ENCODE results near the gene METTL22.

METTL22 gene

GRCh38 chr16:8669481-8669880, 48.0 kb downstream of the METTL22 start:
- DNase-seq, result no peak

GRCh38 chr16:8670014-8670560, 48.6 kb downstream of the METTL22 start:
- DNase-seq, result no peak

GRCh38 chr16:8673611-8674412, 52.3 kb downstream of the METTL22 start:
- no peak for DNase-seq

- DNase-seq, result peak; percentile 81
Observed at GRCh38 chr16:8674413-8675022, 53.0 kb downstream of the METTL22 start, which contains the start of gene ABAT. Gene ABAT (plus strand): TSS chr16:8674617. CDS start chr16:8735740, 61,123 bp downstream.

- peak; percentile 40 for DNase-seq
Observed at GRCh38 chr16:8675183-8676159, 54.0 kb downstream of the METTL22 start.

GRCh38 chr16:8676160-8676547, 54.7 kb downstream of the METTL22 start:
- DNase-seq, result no peak

- DNase-seq, result no peak
Observed at GRCh38 chr16:8676737-8677375, 55.4 kb downstream of the METTL22 start.

GRCh38 chr16:8677481-8677880, 56.0 kb downstream of the METTL22 start:
- DNase-seq, result no peak

GRCh38 chr16:8678068-8678927, 56.8 kb downstream of the METTL22 start:
- no peak for DNase-seq

- DNase-seq, result no peak
Observed at GRCh38 chr16:8679151-8679550, 57.7 kb downstream of the METTL22 start.

- no peak for DNase-seq
Observed at GRCh38 chr16:8682551-8683259, 61.2 kb downstream of the METTL22 start.

- no peak for DNase-seq
Observed at GRCh38 chr16:8683640-8684039, 62.1 kb downstream of the METTL22 start.

GRCh38 chr16:8685617-8686016, 64.1 kb downstream of the METTL22 start:
- no peak for DNase-seq

- DNase-seq, result no peak
Observed at GRCh38 chr16:8686031-8686621, 64.6 kb downstream of the METTL22 start.

- DNase-seq, result no peak
Observed at GRCh38 chr16:8686879-8687278, 65.4 kb downstream of the METTL22 start.

GRCh38 chr16:8689686-8690085, 68.2 kb downstream of the METTL22 start:
- DNase-seq, result no peak

- no peak for DNase-seq
Observed at GRCh38 chr16:8691728-8692127, 70.2 kb downstream of the METTL22 start.

- DNase-seq, result no peak
Observed at GRCh38 chr16:8694795-8695728, 73.6 kb downstream of the METTL22 start.

- DNase-seq, result no peak
Observed at GRCh38 chr16:8696880-8697279, 75.4 kb downstream of the METTL22 start.

Data from activated CD4-positive, alpha-beta T cell treated with anti-CD3 and anti-CD28 coated beads for 1 hour (primary cell).